Mammary epithelial cell (primary cell): Measurements from ENCODE around the gene AQP4.

ENCODE experiments used
- CTCF ChIP-seq, 2 donors: IDR thresholded peaks in 1 of 2; conservative IDR thresholded peaks in 1 of 2; 2 replicates each; pipeline ENCODE4 v1.5.1; 2011 to 2012; ENCODE audit warnings: inconsistent platforms in 2 of 2, low read length in 2 of 2, mild to moderate bottlenecking in 2 of 2, control low read depth in 1 of 2, low read depth in 1 of 2; ENCODE audit not compliant: insufficient read depth in 1 of 2; ENCODE audit errors: extremely low read depth in 1 of 2
- EZH2 ChIP-seq: IDR thresholded peaks from 2 replicates; pipeline ENCODE4 v1.6.1; 2012; ENCODE audit warnings: low read length, inconsistent platforms, borderline replicate concordance

GRCh38 chr18:26874283-26874682 lies 8.8 kb upstream of the AQP4 start:
- no peak for TF ChIP-seq CTCF (conservative IDR thresholded peaks at IDR 0.05 in 1 of 2, IDR thresholded peaks at IDR 0.05 in 1 of 2; ENCODE audit: extremely low read depth in 1 of 2, insufficient read depth in 1 of 2, low read depth in 1 of 2, low read length in 2 of 2)
- no peak for TF ChIP-seq EZH2
